Transverse colon (tissue), 4 donors: ENCODE results near the gene RCC2.

ENCODE experiments used
- POLR2A ChIP-seq: fragments of 450-650 bp; IDR thresholded peaks from one replicate; pipeline ENCODE4 v1.6.1; 2016; ENCODE audit warnings: antibody characterized with exemption, mild to moderate bottlenecking, moderate library complexity
- POLR2AphosphoS5 ChIP-seq, 3 donors: sonication (generic); formaldehyde crosslinking; IDR thresholded peaks; one replicate each; pipeline ENCODE4 v1.6.1; 2016; ENCODE audit warnings: antibody characterized with exemption in 3 of 3
- TF ChIP-seq, protein P1 (sequence below), 5 experiments: fragments of 200-600 bp in 3 of 5; fragments of 450-650 bp in 2 of 5; sonication (generic) in 3 of 5; IDR thresholded peaks; 1 replicate in 2 of 5; 2 replicates in 3 of 5; pipeline ENCODE4 v1.5.1; 2016 to 2017; ENCODE audit warnings: antibody characterized with exemption in 5 of 5, inconsistent platforms in 3 of 5, mild to moderate bottlenecking in 2 of 5, moderate library complexity in 1 of 5

DNA sequence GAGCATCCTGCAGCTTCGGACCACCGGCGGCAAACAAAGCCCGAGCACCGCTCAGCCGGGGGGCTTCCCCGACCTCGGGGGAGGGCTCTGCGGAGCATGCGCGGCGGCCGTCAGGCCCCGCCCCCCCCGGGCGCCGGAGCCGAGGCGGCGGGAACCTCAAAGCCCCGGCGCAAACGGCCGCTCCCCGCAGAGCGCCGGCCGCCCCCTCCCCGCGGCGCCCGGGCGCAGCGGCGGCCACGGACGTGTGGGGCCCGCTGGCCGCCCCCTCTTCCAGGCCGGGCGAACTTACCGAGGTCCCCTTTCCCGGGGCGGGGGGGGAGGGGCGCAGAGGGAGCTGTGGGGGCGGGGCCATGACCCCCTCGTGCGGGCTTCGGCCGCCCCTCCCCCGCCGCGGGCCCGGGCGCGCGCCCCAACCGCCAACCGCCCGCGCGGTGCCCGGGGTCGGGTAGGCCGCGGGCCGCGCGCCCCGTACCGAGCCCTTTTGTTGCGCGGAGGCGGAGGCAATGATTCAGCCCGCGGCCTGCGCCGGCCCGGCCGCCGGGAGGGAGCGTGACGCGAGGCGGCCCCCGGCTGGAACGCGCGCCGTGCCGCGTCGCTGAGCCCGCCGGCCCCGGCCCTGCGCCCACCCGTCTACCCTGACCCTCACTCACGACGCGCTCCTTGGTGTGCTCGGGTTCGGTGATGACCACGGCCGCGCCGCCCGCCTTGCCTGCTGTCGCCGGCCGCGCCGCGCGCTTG lies 1.7 kb downstream of the RCC2 start:
- TF ChIP-seq, protein P1, sequence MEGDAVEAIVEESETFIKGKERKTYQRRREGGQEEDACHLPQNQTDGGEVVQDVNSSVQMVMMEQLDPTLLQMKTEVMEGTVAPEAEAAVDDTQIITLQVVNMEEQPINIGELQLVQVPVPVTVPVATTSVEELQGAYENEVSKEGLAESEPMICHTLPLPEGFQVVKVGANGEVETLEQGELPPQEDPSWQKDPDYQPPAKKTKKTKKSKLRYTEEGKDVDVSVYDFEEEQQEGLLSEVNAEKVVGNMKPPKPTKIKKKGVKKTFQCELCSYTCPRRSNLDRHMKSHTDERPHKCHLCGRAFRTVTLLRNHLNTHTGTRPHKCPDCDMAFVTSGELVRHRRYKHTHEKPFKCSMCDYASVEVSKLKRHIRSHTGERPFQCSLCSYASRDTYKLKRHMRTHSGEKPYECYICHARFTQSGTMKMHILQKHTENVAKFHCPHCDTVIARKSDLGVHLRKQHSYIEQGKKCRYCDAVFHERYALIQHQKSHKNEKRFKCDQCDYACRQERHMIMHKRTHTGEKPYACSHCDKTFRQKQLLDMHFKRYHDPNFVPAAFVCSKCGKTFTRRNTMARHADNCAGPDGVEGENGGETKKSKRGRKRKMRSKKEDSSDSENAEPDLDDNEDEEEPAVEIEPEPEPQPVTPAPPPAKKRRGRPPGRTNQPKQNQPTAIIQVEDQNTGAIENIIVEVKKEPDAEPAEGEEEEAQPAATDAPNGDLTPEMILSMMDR (IDR thresholded peaks at IDR 0.05), result no peak
- TF ChIP-seq POLR2AphosphoS5 (IDR thresholded peaks at IDR 0.05), result no peak
- no peak for TF ChIP-seq POLR2A
